GM12878 (cell line): Measurements from ENCODE around the gene PAX5. TPM values are rescaled to one million over a fixed set of nuclear protein-coding genes. Genes with fewer than 3 reads are reported as not detected.

ENCODE experiments used
- ATAC-seq: fragments of 200-7000 bp; cut with Tn5 transposase; 3 replicates; pipeline ENCODE4 v1.9.1; 2020; ENCODE audit warnings: mild to moderate bottlenecking, moderate library complexity
- BruUV-seq: library from RNA; stranded (reverse); fragments of 400-500 nt; replicated peaks from 2 replicates; lab custom pipeline; 2021; lab: Mats Ljungman, UMichigan
- CTCF ChIA-PET: fragments of 300-600 bp; sonication (Branson Sonifier 250); formaldehyde crosslinking; extraction: SDS; loops from one replicate; lab custom pipeline; 2021; ENCODE audit warnings: inconsistent platforms; lab: Yijun Ruan, JAX
- POLR2A ChIA-PET: fragments of 350-600 bp; formaldehyde crosslinking; extraction: SDS; loops from one replicate; lab custom pipeline; 2021; ENCODE audit warnings: inconsistent platforms; lab: Charles Lee
- RAD21 ChIA-PET: fragments of 300-600 bp; sonication (Branson Sonifier 250); formaldehyde crosslinking; loops from one replicate; lab custom pipeline; 2023; ENCODE audit warnings: antibody characterized with exemption; ENCODE audit not compliant: unreplicated experiment; lab: Charles Lee
- SMC1A ChIA-PET: fragments of 300-600 bp; sonication (Branson Sonifier 250); formaldehyde crosslinking; loops from one replicate; lab custom pipeline; 2023; ENCODE audit not compliant: unreplicated experiment, uncharacterized antibody; lab: Charles Lee
- DNase-seq: peaks from one replicate; pipeline ENCODE4 v3.0.0-alpha.2; 2011; ENCODE audit warnings: low read depth, low spot score
- FAIRE-seq: peaks from 3 replicates; lab custom pipeline; 2011; peaks lifted over from hg19 to GRCh38; lab: Jason Lieb, UNC
- H2AFZ ChIP-seq: 2 replicates; pipeline ENCODE4 v1.6.0; 2011; ENCODE audit warnings: low read depth, low read length, control low read depth; ENCODE audit not compliant: control insufficient read depth
- H3K27ac ChIP-seq: 2 replicates; pipeline ENCODE4 v1.5.1; 2011; ENCODE audit warnings: control low read depth; ENCODE audit not compliant: control insufficient read depth, insufficient read depth
- H3K27me3 ChIP-seq, 2 experiments: replicated peaks in 1 of 2; 2 replicates each; pipeline versions ENCODE4 v1.6.0 to v1.6.1; 2011; ENCODE audit warnings: low read length in 1 of 2; ENCODE audit not compliant: control insufficient read depth in 2 of 2, insufficient read depth in 2 of 2
- H3K36me3 ChIP-seq, 2 experiments: 2 replicates each; pipeline ENCODE4 v1.5.1; 2011; ENCODE audit warnings: low read length in 1 of 2; ENCODE audit not compliant: control insufficient read depth in 2 of 2, insufficient read depth in 2 of 2
- H3K4me1 ChIP-seq: 2 replicates; pipeline ENCODE4 v1.6.1; 2011; ENCODE audit warnings: mild to moderate bottlenecking, low read length, moderate library complexity, mixed read lengths; ENCODE audit not compliant: control insufficient read depth, insufficient read depth
- H3K4me2 ChIP-seq: 2 replicates; pipeline ENCODE4 v1.6.0; 2011; ENCODE audit warnings: control low read depth; ENCODE audit not compliant: control insufficient read depth, insufficient read depth
- H3K4me3 ChIP-seq: fragments of 200-600 bp; sonication (generic); 2 replicates; pipeline ENCODE4 v1.5.1; 2016
- H3K79me2 ChIP-seq: 2 replicates; pipeline ENCODE4 v1.6.0; 2011; ENCODE audit warnings: low read length; ENCODE audit not compliant: control insufficient read depth, insufficient read depth
- H3K9ac ChIP-seq: 2 replicates; pipeline ENCODE4 v1.8.0; 2011; ENCODE audit warnings: low read length, control low read depth, mixed read lengths; ENCODE audit not compliant: control insufficient read depth, insufficient read depth
- H3K9me3 ChIP-seq: replicated peaks from 3 replicates; pipeline ENCODE4 v1.5.1; 2011; ENCODE audit warnings: mild to moderate bottlenecking, low read length; ENCODE audit not compliant: control insufficient read depth, insufficient read depth
- H4K20me1 ChIP-seq: 2 replicates; pipeline ENCODE4 v1.6.0; 2011; ENCODE audit not compliant: control insufficient read depth, insufficient read depth
- ASH2L ChIP-seq: fragments of 300-600, 200-600 bp; sonication (generic); IDR thresholded peaks from 2 replicates; pipeline ENCODE4 v1.6.1; 2017; ENCODE audit warnings: low read depth, mild to moderate bottlenecking, borderline replicate concordance
- CBFB ChIP-seq: IDR thresholded peaks from 2 replicates; pipeline ENCODE4 v1.6.1; 2016; ENCODE audit warnings: antibody characterized with exemption, low read depth
- CHD4 ChIP-seq: fragments of 200-600 bp; sonication (generic); IDR thresholded peaks from 2 replicates; pipeline ENCODE4 v1.6.1; 2016; ENCODE audit warnings: mild to moderate bottlenecking
- IKZF2 ChIP-seq, 2 experiments: fragments of 450-650 bp; IDR thresholded peaks; 2 replicates each; pipeline ENCODE4 v1.6.1; 2017; ENCODE audit warnings: mild to moderate bottlenecking in 2 of 2, moderate library complexity in 2 of 2
- PML ChIP-seq: IDR thresholded peaks from 2 replicates; pipeline ENCODE4 v1.6.1; 2012; ENCODE audit warnings: low read length, inconsistent platforms
- WGBS: methylation state at CpG from one replicate; pipeline ENCODE4 v1.1.6; 2016; ENCODE audit warnings: low lambda C conversion rate; ENCODE audit not compliant: insufficient replicate concordance, insufficient coverage; ENCODE audit errors: missing lambda C conversion rate; 5-methylcytosine and 5-hydroxymethylcytosine counted together
- in situ Hi-C: fragments of 300-500 bp; cut with MboI; formaldehyde crosslinking; loops from 9 replicates; pipeline ENCODE4 v1.14.3; 2018; ENCODE audit warnings: mixed read lengths
- intact Hi-C: fragments of 100-400 bp; cut with micrococcal nuclease; formaldehyde crosslinking; loops from one replicate; pipeline ENCODE4 v1.14.2; 2022; ENCODE audit not compliant: unreplicated experiment
- polyA plus RNA-seq, 11 experiments: library from polyadenylated mRNA; depleted of rRNA in 4 of 11; unstranded in 6 of 11; stranded (reverse) in 5 of 11; fragments of >200 nt; fragmentation: Nextera tagmentation in 4 of 11; fragmentation: Illumina TruSeq in 1 of 11; extraction: Ambion mirVana in 4 of 11; extraction: Trizol in 1 of 11; gene quantifications; 1 replicate in 1 of 11; 2 replicates in 10 of 11; pipeline versions ENCODE4 v1.2.1 to v1.2.3, GENCODE V29; 2011 to 2016; ENCODE audit warnings: inconsistent platforms in 2 of 11, missing spikeins in 2 of 11, low read depth in 1 of 11
- total RNA-seq, 4 experiments: library from RNA; depleted of rRNA in 3 of 4; stranded (reverse); fragments of >200 nt in 3 of 4; fragmentation: Illumina TruSeq in 1 of 4; extraction: Trizol in 1 of 4; gene quantifications; 2 replicates each; pipeline versions ENCODE4 v1.2.1 to v1.2.3, GENCODE V29; 2013 to 2021
- TF ChIP-seq, protein P1 (sequence below): fragments of 450-650 bp; IDR thresholded peaks from 2 replicates; pipeline ENCODE4 v1.6.1; 2017; ENCODE audit warnings: antibody characterized with exemption, mild to moderate bottlenecking, moderate library complexity

The PAX5 gene
- total and polyA plus RNA-seq, 10 of the 15 experiments (the other 5 are each of a cell fraction or from before 2014, with no cell fraction given): 2.2 to 123 (median 31.9) TPM

DNA sequence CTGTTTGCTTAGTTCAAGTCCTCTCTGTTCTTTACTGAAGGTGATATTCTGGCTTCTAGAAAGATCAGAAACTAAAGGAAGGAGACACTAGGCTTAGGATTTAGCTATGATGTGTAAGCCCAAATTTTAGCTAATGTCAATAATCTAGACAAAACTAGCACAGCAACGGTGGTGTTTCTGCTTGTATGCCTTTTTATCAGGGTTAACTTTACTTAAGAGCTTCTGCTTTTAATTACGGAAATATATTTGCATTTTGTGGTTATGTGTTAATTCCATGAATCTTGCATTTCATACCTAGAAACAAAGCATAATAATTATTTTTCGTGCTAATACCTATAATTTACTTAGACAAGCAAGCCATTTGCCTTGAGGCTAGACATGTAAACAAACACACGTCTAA lies 96.1 kb downstream of the PAX5 start:
- BruUV-seq: no TSS peak
- Histone ChIP-seq H4K20me1 (no peaks in the 10 kb centered on the region; the same call in 1 of the 2 replicates), H3K9ac (no peak overlapping the region), H3K4me2 (no peak overlapping the region), H3K27me3 (no peaks in the 10 kb centered on the region), H3K79me2 (peaks cover 11% of the 10 kb centered on the region), H3K36me3 (peaks cover 35 to 49% of the 10 kb centered on the region in 2 experiments), H2AFZ (no peak overlapping the region), H3K9me3 (peaks cover 5% of the 10 kb centered on the region; the same call in 2 of the 3 replicates), H3K4me1 (peaks cover 37% of the 10 kb centered on the region), H3K4me3 (no peak overlapping the region), H3K27ac (peak overlapping the region; percentile 37)
- SMC1A ChIA-PET: interaction anchor here (0.9 to 2.6 kb wide), 5 partner anchors 8 to 73 kb away, joined by 3 to 10 read pairs (median 4); no protein-coding TSS in a partner anchor
- CTCF ChIA-PET: interaction anchor here (0.6 to 1.3 kb wide), 3 partner anchors 56 to 1115 kb away, joined by 3 read pairs; no protein-coding TSS in a partner anchor
- ATAC-seq (no peak), FAIRE-seq (no peak), DNase-seq (no peak)
- RAD21 ChIA-PET: no interaction called here
- POLR2A ChIA-PET: no interaction called here
- in situ Hi-C loops (loop anchor here (25.0 kb wide), 1 partner anchor 1049 kb away; no protein-coding TSS in a partner anchor), intact Hi-C loops (no loop called here)
- TF ChIP-seq ASH2L (no peak), PML (no peak), CBFB (no peak), IKZF2 (IDR thresholded peaks at IDR 0.05) (no peak), CHD4 (no peak)
- TF ChIP-seq, protein P1, sequence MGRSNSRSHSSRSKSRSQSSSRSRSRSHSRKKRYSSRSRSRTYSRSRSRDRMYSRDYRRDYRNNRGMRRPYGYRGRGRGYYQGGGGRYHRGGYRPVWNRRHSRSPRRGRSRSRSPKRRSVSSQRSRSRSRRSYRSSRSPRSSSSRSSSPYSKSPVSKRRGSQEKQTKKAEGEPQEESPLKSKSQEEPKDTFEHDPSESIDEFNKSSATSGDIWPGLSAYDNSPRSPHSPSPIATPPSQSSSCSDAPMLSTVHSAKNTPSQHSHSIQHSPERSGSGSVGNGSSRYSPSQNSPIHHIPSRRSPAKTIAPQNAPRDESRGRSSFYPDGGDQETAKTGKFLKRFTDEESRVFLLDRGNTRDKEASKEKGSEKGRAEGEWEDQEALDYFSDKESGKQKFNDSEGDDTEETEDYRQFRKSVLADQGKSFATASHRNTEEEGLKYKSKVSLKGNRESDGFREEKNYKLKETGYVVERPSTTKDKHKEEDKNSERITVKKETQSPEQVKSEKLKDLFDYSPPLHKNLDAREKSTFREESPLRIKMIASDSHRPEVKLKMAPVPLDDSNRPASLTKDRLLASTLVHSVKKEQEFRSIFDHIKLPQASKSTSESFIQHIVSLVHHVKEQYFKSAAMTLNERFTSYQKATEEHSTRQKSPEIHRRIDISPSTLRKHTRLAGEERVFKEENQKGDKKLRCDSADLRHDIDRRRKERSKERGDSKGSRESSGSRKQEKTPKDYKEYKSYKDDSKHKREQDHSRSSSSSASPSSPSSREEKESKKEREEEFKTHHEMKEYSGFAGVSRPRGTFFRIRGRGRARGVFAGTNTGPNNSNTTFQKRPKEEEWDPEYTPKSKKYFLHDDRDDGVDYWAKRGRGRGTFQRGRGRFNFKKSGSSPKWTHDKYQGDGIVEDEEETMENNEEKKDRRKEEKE: no peak
- WGBS: 26% methylated on average over 4 of the region's 4 CpGs
